ENCODE data around the gene INSRR.

DNA sequence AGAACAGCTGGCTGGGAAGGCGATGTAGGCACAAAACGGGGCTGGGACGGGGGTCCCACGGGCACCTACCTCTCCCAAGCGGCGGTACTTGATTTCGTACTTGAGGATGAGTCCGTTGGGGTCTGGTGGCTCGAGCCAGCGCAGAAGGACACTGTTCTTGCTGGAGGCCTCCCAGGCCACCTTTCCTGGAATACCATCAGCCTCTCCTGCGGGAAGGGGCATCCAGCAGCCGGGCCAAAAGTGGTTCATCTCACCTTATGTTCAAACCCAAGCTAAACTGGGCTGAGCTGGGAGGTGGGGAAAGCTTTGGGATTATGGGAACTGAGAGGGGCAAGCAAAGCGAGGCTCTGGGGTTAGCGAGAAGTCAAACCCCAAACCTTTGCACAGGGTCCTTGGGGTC is 14.3 kb downstream of the INSRR start:
- TF ChIP-seq ZSCAN20 (CRISPR knock-in tag; IDR thresholded peaks at IDR 0.05) (no peak), RNF2 (IDR thresholded peaks at IDR 0.05; ENCODE audit: borderline replicate concordance, low read depth) (no peak)

Measured in A549 (cell line).